Uterus (tissue), 4 donors: Measurements from ENCODE around the gene SNCG. TPM values are rescaled to one million over a fixed set of nuclear protein-coding genes. Genes with fewer than 3 reads are reported as not detected.

ENCODE experiments used
- DNase-seq, 2 donors: peaks; one replicate each; pipeline ENCODE4 v3.0.0-alpha.2; 2019 to 2020
- H3K27ac ChIP-seq, 2 donors: fragments of 200-600 bp; sonication (generic); 1 replicate in 1 of 2; 2 replicates in 1 of 2; pipeline ENCODE4 v1.5.1; 2016 to 2018
- H3K27me3 ChIP-seq, 2 donors: fragments of 200-600 bp; sonication (generic); one replicate each; pipeline ENCODE4 v1.5.1; 2018 to 2019; ENCODE audit warnings: control low read depth in 1 of 2
- H3K36me3 ChIP-seq, 2 donors: fragments of 200-600 bp; sonication (generic); one replicate each; pipeline ENCODE4 v1.5.1; 2019; ENCODE audit warnings: control low read depth in 1 of 2
- H3K4me1 ChIP-seq, 2 donors: fragments of 200-600 bp; sonication (generic); one replicate each; pipeline ENCODE4 v1.5.1; 2018 to 2019; ENCODE audit warnings: control low read depth in 1 of 2
- H3K4me3 ChIP-seq, 2 donors: fragments of 200-600 bp; sonication (generic); 1 replicate in 1 of 2; 2 replicates in 1 of 2; pipeline ENCODE4 v1.5.1; 2018 to 2019; ENCODE audit warnings: mild to moderate bottlenecking in 1 of 2
- H3K9me3 ChIP-seq, 2 donors: fragments of 200-600 bp; sonication (generic); one replicate each; pipeline ENCODE4 v1.5.1; 2019; ENCODE audit warnings: control low read depth in 1 of 2
- CTCF ChIP-seq, 4 experiments: fragments of 200-600 bp in 2 of 4; fragments of 450-650 bp in 2 of 4; sonication (generic) in 2 of 4; IDR thresholded peaks; one replicate each; pipeline ENCODE4 v1.5.1; 2016 to 2019; ENCODE audit warnings: antibody characterized with exemption in 4 of 4, mild to moderate bottlenecking in 2 of 4, moderate library complexity in 1 of 4
- POLR2A ChIP-seq, 2 donors: fragments of 450-650 bp; IDR thresholded peaks; one replicate each; pipeline ENCODE4 v1.6.1; 2016; ENCODE audit warnings: antibody characterized with exemption in 2 of 2, mild to moderate bottlenecking in 1 of 2, moderate library complexity in 1 of 2
- intact Hi-C: fragments of 100-400 bp; cut with DNase I; formaldehyde crosslinking; loops from one replicate; pipeline ENCODE4 v1.15.1; 2023; ENCODE audit warnings: low total_unique reads
- total RNA-seq, 4 donors: library from RNA; depleted of rRNA in 3 of 4; stranded (reverse); fragments of >200 nt in 3 of 4; gene quantifications; one replicate each; pipeline versions ENCODE4 v1.1.0 to v1.2.4, GENCODE V29; 2014 to 2023
- donor health status: DM: yes; HTN: yes; CAD: no.

Gene SNCG
- total RNA-seq, 4 donors from 2014 or later: 5.5 to 68.6 (median 36.2) TPM

DNA sequence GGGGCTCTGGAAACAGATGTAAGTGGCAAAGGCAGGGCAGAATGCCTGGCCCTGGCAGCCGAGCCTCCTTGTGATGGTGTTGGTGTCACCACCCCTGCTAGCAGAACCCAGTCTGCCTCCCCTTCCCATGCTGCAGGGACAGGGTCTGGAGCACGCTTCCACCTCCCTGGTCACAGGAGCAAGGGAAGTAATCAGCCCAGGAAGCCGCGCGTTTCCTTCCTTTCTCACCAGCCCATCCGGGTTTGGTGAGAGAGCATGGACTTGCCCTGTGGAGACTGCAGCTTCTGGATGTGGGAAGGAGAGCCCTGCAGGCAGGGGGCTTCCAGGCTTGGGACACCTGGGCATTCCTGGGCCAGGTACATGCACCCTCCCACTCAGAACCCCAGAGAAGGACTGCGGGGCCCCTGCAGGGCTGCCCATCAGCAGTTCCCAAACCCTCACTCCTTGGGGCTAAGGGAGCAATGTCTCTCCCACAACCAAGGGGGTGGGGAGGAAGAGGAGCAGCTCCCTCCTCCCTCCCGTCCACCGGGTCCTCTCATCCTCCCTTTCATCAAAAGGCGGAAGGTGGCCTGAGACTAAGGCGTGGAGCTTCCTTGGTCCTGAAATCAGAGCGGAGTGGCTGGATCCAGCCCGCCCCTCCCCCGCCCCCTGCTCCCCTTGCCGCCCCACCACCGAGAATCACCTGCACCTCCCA lies 2.8 kb upstream of the SNCG start:
- no peak for TF ChIP-seq CTCF (IDR thresholded peaks at IDR 0.05)
- TF ChIP-seq POLR2A (IDR thresholded peaks at IDR 0.05): no peak
- Histone ChIP-seq H3K36me3 (no peaks in the 10 kb centered on the region), H3K9me3 (no peaks in the 10 kb centered on the region), H3K4me1 (peaks cover 4 to 10% of the 10 kb centered on the region in 2 donors), H3K4me3 (peak overlapping the region; percentile 10 to 26), H3K27me3 (no peaks in the 10 kb centered on the region), H3K27ac (peak overlapping the region; percentile 76 to 82)
- peak in 1 of 2 donors; percentile 23 for DNase-seq
- intact Hi-C loops: no loop called here

- DNase-seq: no peak
- TF ChIP-seq POLR2A (IDR thresholded peaks at IDR 0.05) (no peak), CTCF (IDR thresholded peaks at IDR 0.05) (no peak)
- H3K27ac ChIP-seq: peak overlapping the region; percentile 76 to 82
- no peaks in the 10 kb centered on the region for H3K36me3 ChIP-seq
- H3K27me3 ChIP-seq: no peaks in the 10 kb centered on the region
- intact Hi-C loops: no loop called here
- H3K9me3 ChIP-seq: no peaks in the 10 kb centered on the region
- peak overlapping the region; percentile 10 to 26 for H3K4me3 ChIP-seq
- peaks cover 4 to 10% of the 10 kb centered on the region in 2 donors for H3K4me1 ChIP-seq
Measured at GRCh38 chr10:86956195-86956847, 2.1 kb upstream of the SNCG start.

DNA sequence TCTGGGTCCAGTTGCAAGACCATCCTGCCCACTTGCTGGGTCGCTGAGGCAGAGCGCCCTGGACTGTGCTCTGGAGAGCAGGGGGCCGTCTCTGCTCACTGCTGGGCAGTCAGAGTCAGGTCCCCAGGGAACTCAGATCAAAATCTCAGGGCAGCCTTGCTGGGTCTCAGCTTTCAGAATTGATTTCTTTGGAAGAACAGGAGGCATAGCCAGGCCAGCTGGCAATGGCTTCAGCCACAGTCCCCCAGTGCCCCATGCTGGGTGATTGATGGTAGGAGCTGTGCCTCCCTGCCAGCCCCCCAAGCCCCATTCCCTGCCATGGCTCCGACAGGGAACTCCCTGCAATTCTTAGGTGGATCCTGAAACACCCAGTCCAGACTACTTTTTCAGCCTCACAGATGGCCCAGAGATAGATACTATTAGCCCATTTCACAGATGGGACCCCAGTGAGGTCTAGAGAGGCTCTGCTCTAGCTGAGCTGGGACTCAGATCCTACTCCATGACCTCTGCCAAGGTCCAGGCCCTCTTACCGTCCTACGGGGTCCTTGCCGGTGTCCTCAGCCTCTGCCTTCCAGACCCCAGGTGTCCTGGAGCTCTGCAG lies 1.5 kb upstream of the SNCG start:
- Histone ChIP-seq H3K4me3 (peak overlapping the region in 1 of 2 donors; percentile 26), H3K9me3 (no peaks in the 10 kb centered on the region), H3K27ac (peak overlapping the region; percentile 76 to 82), H3K36me3 (no peaks in the 10 kb centered on the region), H3K4me1 (peaks cover 4 to 10% of the 10 kb centered on the region in 2 donors), H3K27me3 (no peaks in the 10 kb centered on the region)
- TF ChIP-seq CTCF (IDR thresholded peaks at IDR 0.05): no peak
- TF ChIP-seq POLR2A (IDR thresholded peaks at IDR 0.05): no peak
- no peak for DNase-seq
- intact Hi-C loops: no loop called here

- Histone ChIP-seq H3K27ac (peak within 1 kb of the TSS; percentile 76 to 82), H3K9me3 (no peaks in the 10 kb centered on the region), H3K36me3 (no peaks in the 10 kb centered on the region), H3K4me1 (peaks cover 4 to 10% of the 10 kb centered on the region in 2 donors), H3K27me3 (no peaks in the 10 kb centered on the region), H3K4me3 (peak within 1 kb of the TSS; percentile 10 to 26)
- DNase-seq: no peak
- TF ChIP-seq POLR2A (IDR thresholded peaks at IDR 0.05) (no peak), CTCF (IDR thresholded peaks at IDR 0.05) (no peak)
- intact Hi-C loops: no loop called here
Measured at GRCh38 chr10:86957471-86958115, 806 bp upstream of the SNCG start, which contains the start of gene MMRN2. MMRN2 (minus strand) TSS chr10:86957615; CDS start chr10:86957541, 74 bp downstream.
